ENCODE data around the gene COL12A1. TPM values are rescaled to one million over a fixed set of nuclear protein-coding genes. Genes with fewer than 3 reads are reported as not detected.

COL12A1 gene
- total and polyA plus RNA-seq, 2 donors (not counting 3 experiments of a cell fraction or from before 2014, with no cell fraction given), result 48.5 to 89.1 TPM

- CTCF ChIA-PET, result interaction anchor here (0.9 to 1.5 kb wide), 4 partner anchors 9 to 297 kb away, joined by 3 to 4 read pairs (median 3); no protein-coding TSS in a partner anchor
- dilution Hi-C loops (cut with MboI; ENCODE audit: extremely low pct_ligation_motif_present, low sequenced_read_pairs) (no loop called here), intact Hi-C loops (cut with micrococcal nuclease) (no loop called here)
- no peaks in the 10 kb centered on the region for H3K4me1 ChIP-seq (ENCODE audit: control insufficient read depth, extremely low read depth, insufficient read depth, low read length)
- no peak overlapping the region for H2AFZ ChIP-seq (ENCODE audit: low read depth, low read length)
- H3K9ac ChIP-seq (replicated peaks; ENCODE audit: extremely low read depth, insufficient read depth, low read length), result no peak overlapping the region
- FAIRE-seq, result no peak
- TF ChIP-seq, protein P1, sequence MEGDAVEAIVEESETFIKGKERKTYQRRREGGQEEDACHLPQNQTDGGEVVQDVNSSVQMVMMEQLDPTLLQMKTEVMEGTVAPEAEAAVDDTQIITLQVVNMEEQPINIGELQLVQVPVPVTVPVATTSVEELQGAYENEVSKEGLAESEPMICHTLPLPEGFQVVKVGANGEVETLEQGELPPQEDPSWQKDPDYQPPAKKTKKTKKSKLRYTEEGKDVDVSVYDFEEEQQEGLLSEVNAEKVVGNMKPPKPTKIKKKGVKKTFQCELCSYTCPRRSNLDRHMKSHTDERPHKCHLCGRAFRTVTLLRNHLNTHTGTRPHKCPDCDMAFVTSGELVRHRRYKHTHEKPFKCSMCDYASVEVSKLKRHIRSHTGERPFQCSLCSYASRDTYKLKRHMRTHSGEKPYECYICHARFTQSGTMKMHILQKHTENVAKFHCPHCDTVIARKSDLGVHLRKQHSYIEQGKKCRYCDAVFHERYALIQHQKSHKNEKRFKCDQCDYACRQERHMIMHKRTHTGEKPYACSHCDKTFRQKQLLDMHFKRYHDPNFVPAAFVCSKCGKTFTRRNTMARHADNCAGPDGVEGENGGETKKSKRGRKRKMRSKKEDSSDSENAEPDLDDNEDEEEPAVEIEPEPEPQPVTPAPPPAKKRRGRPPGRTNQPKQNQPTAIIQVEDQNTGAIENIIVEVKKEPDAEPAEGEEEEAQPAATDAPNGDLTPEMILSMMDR (IDR thresholded peaks at IDR 0.05; ENCODE audit: extremely low read depth in 1 of 2, insufficient read depth in 1 of 2, low read depth in 1 of 2, low read length in 2 of 2), result no peak
- no peak for TF ChIP-seq EZH2 (IDR thresholded peaks at IDR 0.05; ENCODE audit: borderline replicate concordance, low read depth, low read length, severe bottlenecking)
- TF ChIP-seq POLR2AphosphoS5 (IDR thresholded peaks at IDR 0.05; ENCODE audit: insufficient read depth, low read depth, low read length), result no peak
- no peak for TF ChIP-seq MYC (IDR thresholded peaks at IDR 0.05; ENCODE audit: low read depth, low read length)
- TF ChIP-seq, protein P2, sequence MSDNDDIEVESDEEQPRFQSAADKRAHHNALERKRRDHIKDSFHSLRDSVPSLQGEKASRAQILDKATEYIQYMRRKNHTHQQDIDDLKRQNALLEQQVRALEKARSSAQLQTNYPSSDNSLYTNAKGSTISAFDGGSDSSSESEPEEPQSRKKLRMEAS (IDR thresholded peaks at IDR 0.05; ENCODE audit: insufficient read depth, insufficient read length), result no peak
- no peak for TF ChIP-seq JUN (IDR thresholded peaks at IDR 0.05; ENCODE audit: borderline replicate concordance, insufficient read depth, insufficient read length, low read depth)
- no peak for TF ChIP-seq GATA2 (IDR thresholded peaks at IDR 0.05; ENCODE audit: insufficient read depth, insufficient read length, low read depth, low read length)
- no peak for TF ChIP-seq FOS (IDR thresholded peaks at IDR 0.05; ENCODE audit: borderline replicate concordance, insufficient read depth, low read length)
- TF ChIP-seq POLR2A (IDR thresholded peaks at IDR 0.05; ENCODE audit: low read depth, low read length), result no peak
- H3K79me2 ChIP-seq (ENCODE audit: control insufficient read depth, insufficient read depth, low read length), result no peaks in the 10 kb centered on the region
- no peak overlapping the region for H3K27ac ChIP-seq (ENCODE audit: insufficient read depth, low read depth, low read length)
- H4K20me1 ChIP-seq (replicated peaks; ENCODE audit: control insufficient read depth, extremely low read depth, insufficient read depth, low read length), result no peaks in the 10 kb centered on the region
- POLR2A ChIA-PET, result no interaction called here
- no peaks in the 10 kb centered on the region for H3K27me3 ChIP-seq (ENCODE audit: control insufficient read depth in 2 of 2, insufficient read depth in 2 of 2, low read length in 2 of 2)
- DNase-seq (ENCODE audit: low read depth, low spot score), result no peak
- no peak overlapping the region for H3K4me3 ChIP-seq (replicated peaks in 1 of 3; ENCODE audit: insufficient read depth in 1 of 3, low read depth in 1 of 3, low read length in 3 of 3)
- no peaks in the 10 kb centered on the region for H3K36me3 ChIP-seq (ENCODE audit: control insufficient read depth in 2 of 2, extremely low read depth in 1 of 2, insufficient read depth in 2 of 2, low read length in 2 of 2)
- no peak overlapping the region for H3K4me2 ChIP-seq (ENCODE audit: insufficient read depth, low read length)
- no peaks in the 10 kb centered on the region for H3K9me3 ChIP-seq (replicated peaks; ENCODE audit: control insufficient read depth, insufficient read depth, low read length)
- no peaks in the 10 kb centered on the region for H3K9me1 ChIP-seq (replicated peaks; ENCODE audit: control insufficient read depth, extremely low read depth, insufficient read depth, low read length)
- BruUV-seq (replicated peaks), result no TSS peak
Measured at GRCh38 chr6:75249837-75250236, 44.0 kb upstream of the COL12A1 start.

Data from endothelial cell of umbilical vein (primary cell).